Neural progenitor cell (in vitro differentiated cells): ENCODE measurements around the gene ITPR2. TPM values are rescaled to one million over a fixed set of nuclear protein-coding genes. Genes with fewer than 3 reads are reported as not detected.
A peak's percentile ranks its signal among the peaks of the same experiment; 100 is the strongest.
"Not testable (repeated sequence)": the region's sequence is repeated elsewhere in the genome, so short reads cannot be mapped to it uniquely, and the experiment has no call there.

Experiments used
- DNase-seq: peaks from one replicate; pipeline ENCODE4 v3.0.0-alpha.2; 2016; ENCODE audit warnings: low spot score
- H2AFZ ChIP-seq: fragments of 200-600 bp; sonication (generic); replicated peaks from 2 replicates; pipeline ENCODE4 v1.6.1; 2016; ENCODE audit warnings: antibody characterized with exemption
- H3F3A ChIP-seq: fragments of 200-600 bp; sonication (generic); 2 replicates; pipeline ENCODE4 v1.6.1; 2016; ENCODE audit warnings: antibody characterized with exemption, low read depth
- H3K27ac ChIP-seq: fragments of 200-600 bp; sonication (generic); 2 replicates; pipeline ENCODE4 v1.5.1; 2016; ENCODE audit warnings: mild to moderate bottlenecking
- H3K27me3 ChIP-seq: fragments of 200-600 bp; sonication (generic); 2 replicates; pipeline ENCODE4 v1.6.1; 2016; ENCODE audit warnings: mild to moderate bottlenecking, moderate library complexity
- H3K36me3 ChIP-seq: fragments of 200-600 bp; sonication (generic); 2 replicates; pipeline ENCODE4 v1.5.1; 2016
- H3K4me1 ChIP-seq: fragments of 200-600 bp; sonication (generic); 2 replicates; pipeline ENCODE4 v1.6.1; 2016; ENCODE audit warnings: mixed run types
- H3K4me2 ChIP-seq: fragments of 200-600 bp; sonication (generic); 2 replicates; pipeline ENCODE4 v1.6.1; 2016
- H3K4me3 ChIP-seq: fragments of 200-600 bp; sonication (generic); 2 replicates; pipeline ENCODE4 v1.5.1; 2016
- H3K79me2 ChIP-seq: fragments of 200-600 bp; sonication (generic); 2 replicates; pipeline ENCODE4 v1.6.1; 2016; ENCODE audit warnings: low read depth
- H3K9ac ChIP-seq: fragments of 200-600 bp; sonication (generic); 2 replicates; pipeline ENCODE4 v1.6.1; 2016
- H3K9me3 ChIP-seq: fragments of 200-600 bp; sonication (generic); 2 replicates; pipeline ENCODE4 v1.5.1; 2016; ENCODE audit warnings: low read depth
- H4K20me1 ChIP-seq: fragments of 200-600 bp; sonication (generic); 2 replicates; pipeline ENCODE4 v1.6.1; 2016; ENCODE audit warnings: low read depth
- H3K27ac Mint-ChIP-seq: 3 replicates; pipeline ENCODE4 v1.8.0; 2021; ENCODE audit warnings: mixed read lengths
- H3K27me3 Mint-ChIP-seq: 2 replicates; pipeline ENCODE4 v1.8.0; 2022; ENCODE audit warnings: low read depth, mild to moderate bottlenecking, inconsistent platforms, moderate library complexity, mixed read lengths; ENCODE audit not compliant: insufficient read depth
- H3K36me3 Mint-ChIP-seq: 3 replicates; pipeline ENCODE4 v1.8.0; 2021; ENCODE audit warnings: mixed read lengths
- H3K4me1 Mint-ChIP-seq: 3 replicates; pipeline ENCODE4 v1.8.0; 2021; ENCODE audit warnings: mixed read lengths
- H3K4me3 Mint-ChIP-seq: 3 replicates; pipeline ENCODE4 v1.8.0; 2021; ENCODE audit warnings: mild to moderate bottlenecking, moderate library complexity, mixed read lengths
- H3K9me3 Mint-ChIP-seq: 3 replicates; pipeline ENCODE4 v1.8.0; 2020; ENCODE audit warnings: mixed read lengths
- CTCF ChIP-seq: fragments of 200-600 bp; sonication (generic); IDR thresholded peaks from 2 replicates; pipeline ENCODE4 v1.5.1; 2017; ENCODE audit warnings: antibody characterized with exemption, mild to moderate bottlenecking
- EZH2 ChIP-seq: fragments of 200-600 bp; sonication (generic); IDR thresholded peaks from 2 replicates; pipeline ENCODE4 v1.6.1; 2017; ENCODE audit warnings: antibody characterized with exemption, mild to moderate bottlenecking, moderate library complexity
- EZH2phosphoT487 ChIP-seq: fragments of 200-600 bp; sonication (generic); IDR thresholded peaks from 2 replicates; pipeline ENCODE4 v1.6.1; 2017; ENCODE audit warnings: antibody characterized with exemption
- total RNA-seq: library from RNA; depleted of rRNA; stranded (reverse); fragments of >200 nt; gene quantifications from 2 replicates; pipeline ENCODE4 v1.2.3, GENCODE V29; 2015; ENCODE audit warnings: low replicate concordance

ITPR2 gene
- total RNA-seq, 1 donor from 2014 or later, result 11.4 TPM

- H3K4me3 ChIP-seq, result no peak overlapping the region
- H3K36me3 ChIP-seq, result no peaks in the 10 kb centered on the region
- H2AFZ ChIP-seq, result no peak overlapping the region
- peaks cover 12% of the 10 kb centered on the region for H3K9me3 Mint-ChIP-seq
- peaks cover 3% of the 10 kb centered on the region for H3K27me3 Mint-ChIP-seq
- H3K4me3 Mint-ChIP-seq, result no peak overlapping the region
- H3K27ac Mint-ChIP-seq, result no peak overlapping the region
- no peak overlapping the region for H3K27ac ChIP-seq
- no peaks in the 10 kb centered on the region for H3K36me3 Mint-ChIP-seq
- no peaks in the 10 kb centered on the region for H3K4me1 ChIP-seq
- H3K4me2 ChIP-seq, result no peak overlapping the region
- no peak overlapping the region for H3K9ac ChIP-seq
- TF ChIP-seq CTCF, result no peak
- TF ChIP-seq EZH2phosphoT487, result no peak
- TF ChIP-seq EZH2, result no peak
- no peaks in the 10 kb centered on the region for H3F3A ChIP-seq
- no peaks in the 10 kb centered on the region for H4K20me1 ChIP-seq
- H3K79me2 ChIP-seq, result no peaks in the 10 kb centered on the region
- no peak for DNase-seq
- H3K9me3 ChIP-seq, result no peaks in the 10 kb centered on the region
- no peaks in the 10 kb centered on the region for H3K4me1 Mint-ChIP-seq
- no peaks in the 10 kb centered on the region for H3K27me3 ChIP-seq
Measured at GRCh38 chr12:26520869-26521268, 312.1 kb downstream of the ITPR2 start.

GRCh38 chr12:26520109-26520508, 312.9 kb downstream of the ITPR2 start:
- Mint-ChIP-seq H3K36me3 (no peaks in the 10 kb centered on the region), H3K27me3 (peaks cover 3% of the 10 kb centered on the region), H3K27ac (no peak overlapping the region)

GRCh38 chr12:26519462-26519861, 313.5 kb downstream of the ITPR2 start:
- no peaks in the 10 kb centered on the region for H3K27me3 ChIP-seq
- TF ChIP-seq EZH2phosphoT487, result no peak
- TF ChIP-seq CTCF, result no peak
- TF ChIP-seq EZH2, result no peak

More at GRCh38 chr12:26520109-26520508, 312.9 kb downstream of the ITPR2 start:
- H3K9me3 ChIP-seq, result no peaks in the 10 kb centered on the region
- no peaks in the 10 kb centered on the region for H3K79me2 ChIP-seq
- H3K36me3 ChIP-seq, result no peaks in the 10 kb centered on the region
- no peak overlapping the region for H3K27ac ChIP-seq
- DNase-seq, result no peak
- H3K27me3 ChIP-seq, result no peaks in the 10 kb centered on the region
- no peaks in the 10 kb centered on the region for H3F3A ChIP-seq
- peaks cover 4% of the 10 kb centered on the region for H3K9me3 Mint-ChIP-seq
- no peaks in the 10 kb centered on the region for H3K4me1 Mint-ChIP-seq
- no peak overlapping the region for H3K9ac ChIP-seq
- no peak overlapping the region for H3K4me3 Mint-ChIP-seq
- H4K20me1 ChIP-seq, result no peaks in the 10 kb centered on the region
- no peaks in the 10 kb centered on the region for H3K4me1 ChIP-seq
- no peak overlapping the region for H3K4me3 ChIP-seq
- no peak overlapping the region for H3K4me2 ChIP-seq
- H2AFZ ChIP-seq, result peak overlapping the region; percentile 43
- TF ChIP-seq EZH2phosphoT487 (no peak), EZH2 (no peak), CTCF (no peak)

GRCh38 chr12:26517320-26517719, 315.7 kb downstream of the ITPR2 start:
- H3K4me1 ChIP-seq, result not testable (repeated sequence)

More at GRCh38 chr12:26519462-26519861, 313.5 kb downstream of the ITPR2 start:
- Mint-ChIP-seq H3K4me1 (no peaks in the 10 kb centered on the region), H3K36me3 (no peaks in the 10 kb centered on the region), H3K4me3 (no peak overlapping the region), H3K27me3 (peaks cover 3% of the 10 kb centered on the region), H3K27ac (no peak overlapping the region), H3K9me3 (peaks cover 4% of the 10 kb centered on the region)
- Histone ChIP-seq H3K4me3 (no peak overlapping the region), H3K9ac (no peak overlapping the region), H3K4me2 (no peak overlapping the region), H4K20me1 (no peaks in the 10 kb centered on the region), H2AFZ (no peak overlapping the region), H3F3A (no peaks in the 10 kb centered on the region), H3K27ac (no peak overlapping the region), H3K4me1 (no peaks in the 10 kb centered on the region), H3K79me2 (no peaks in the 10 kb centered on the region), H3K9me3 (no peaks in the 10 kb centered on the region), H3K36me3 (no peaks in the 10 kb centered on the region)
- no peak for DNase-seq

More at GRCh38 chr12:26517320-26517719, 315.7 kb downstream of the ITPR2 start:
- H3K4me3 Mint-ChIP-seq, H3F3A ChIP-seq, H2AFZ ChIP-seq, H3K27me3 ChIP-seq, H3K9ac ChIP-seq, H3K79me2 ChIP-seq, DNase-seq, H3K27me3 Mint-ChIP-seq, H3K27ac Mint-ChIP-seq, H3K9me3 Mint-ChIP-seq, H3K4me2 ChIP-seq, H3K4me1 Mint-ChIP-seq, H3K4me3 ChIP-seq, H3K36me3 ChIP-seq, H3K27ac ChIP-seq, H4K20me1 ChIP-seq, H3K9me3 ChIP-seq, H3K36me3 Mint-ChIP-seq: not testable (repeated sequence)
